A549 (cell line): ENCODE results near the gene TMEM41B.

ENCODE experiments used
- CTCF ChIP-seq: fragments of >200 bp; sonication (Bioruptor Twin); formaldehyde crosslinking; IDR thresholded peaks from 3 replicates; pipeline ENCODE4 v1.5.1; 2016
- HMGXB4 ChIP-seq: fragments of 250-450 bp; sonication (Bioruptor Pico); IDR thresholded peaks from 2 replicates; pipeline ENCODE4 v1.5.0; 2021; ENCODE audit warnings: mild to moderate bottlenecking, moderate library complexity, borderline replicate concordance
- REST ChIP-seq: fragments of 200-600 bp; sonication (generic); IDR thresholded peaks from 2 replicates; pipeline ENCODE4 v1.6.1; 2016; ENCODE audit warnings: antibody characterized with exemption, mild to moderate bottlenecking, moderate library complexity

- TF ChIP-seq HMGXB4 (CRISPR knock-in tag): no peak
- TF ChIP-seq REST: no peak
- no peak for TF ChIP-seq CTCF
Observed at GRCh38 chr11:9330387-9331384, 16.3 kb upstream of the TMEM41B start.
